ENCODE measurements around the gene CNTNAP2. TPM values are rescaled to one million over a fixed set of nuclear protein-coding genes. Genes with fewer than 3 reads are reported as not detected.
"Not testable (repeated sequence)": the region's sequence is repeated elsewhere in the genome, so short reads cannot be mapped to it uniquely, and the experiment has no call there.

CNTNAP2 gene
- total and polyA plus RNA-seq, 9 donors: 8.3 to 18.8 (median 10.4) TPM

DNA sequence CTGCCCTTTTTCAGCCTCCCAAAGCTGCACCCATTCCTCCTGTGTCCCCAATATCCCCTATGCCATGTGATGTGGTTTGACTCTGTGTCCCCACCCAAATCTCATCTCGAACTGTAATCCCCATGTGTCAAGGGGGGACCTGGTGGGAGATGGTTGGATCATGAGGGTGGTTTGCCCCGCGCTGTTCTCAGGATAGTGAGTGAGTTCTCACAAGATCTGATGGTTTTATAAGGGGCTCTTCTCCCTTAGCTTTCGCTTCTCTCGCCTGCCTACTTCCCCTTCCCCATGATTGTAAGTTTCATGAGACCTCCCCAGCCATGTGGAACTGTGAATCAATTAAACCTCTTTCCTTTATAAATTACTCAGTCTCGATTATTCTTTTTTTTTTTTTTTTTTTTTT is 2185.8 kb downstream of the CNTNAP2 start:
- not testable (repeated sequence) for DNase-seq; H3K9me3 ChIP-seq (replicated peaks; ENCODE audit: control insufficient read depth, low read depth, low read length); H3K4me1 ChIP-seq (ENCODE audit: control insufficient read depth, insufficient read depth, low read length); H3K4me3 ChIP-seq (ENCODE audit: low read length); H3K27me3 ChIP-seq (ENCODE audit: control insufficient read depth, insufficient read depth, low read length); H3K27ac ChIP-seq (ENCODE audit: low read length); H3K36me3 ChIP-seq (ENCODE audit: control insufficient read depth, insufficient read depth, low read length)
- WGBS (ENCODE audit: insufficient coverage): no CpG with 5 or more reads among the region's 6 CpGs

- 10% methylated on average over 2 of the region's 11 CpGs for WGBS (ENCODE audit: insufficient coverage)
- no peaks in the 10 kb centered on the region for H3K9me3 ChIP-seq (replicated peaks; ENCODE audit: control insufficient read depth, low read depth, low read length)
- no peaks in the 10 kb centered on the region for H3K36me3 ChIP-seq (ENCODE audit: control insufficient read depth, insufficient read depth, low read length)
- H3K27me3 ChIP-seq (ENCODE audit: control insufficient read depth, insufficient read depth, low read length): no peaks in the 10 kb centered on the region
- peaks cover 7% of the 10 kb centered on the region for H3K4me1 ChIP-seq (ENCODE audit: control insufficient read depth, insufficient read depth, low read length)
- peak; percentile 96 for DNase-seq
- H3K4me3 ChIP-seq (ENCODE audit: low read length): no peak overlapping the region
- peak overlapping the region; percentile 16 for H3K27ac ChIP-seq (ENCODE audit: low read length)
Measured at GRCh38 chr7:148303295-148304082, 2186.9 kb downstream of the CNTNAP2 start.

DNA sequence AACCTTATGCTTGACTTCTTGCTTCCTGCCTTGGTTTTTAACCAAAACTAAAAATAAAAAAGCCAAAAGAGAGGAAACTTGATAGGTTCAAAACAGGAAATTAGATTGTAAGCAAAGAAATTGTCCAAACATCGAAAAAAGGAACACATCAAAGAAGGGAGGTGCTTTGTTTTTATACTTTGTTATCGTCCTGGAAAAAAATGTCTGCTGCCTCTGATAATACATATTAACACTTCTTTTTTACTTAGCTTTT is 2187.4 kb downstream of the CNTNAP2 start:
- Histone ChIP-seq H3K4me1 (ENCODE audit: control insufficient read depth, insufficient read depth, low read length) (peaks cover 7% of the 10 kb centered on the region), H3K4me3 (ENCODE audit: low read length) (no peak overlapping the region), H3K27ac (ENCODE audit: low read length) (peak overlapping the region; percentile 16), H3K36me3 (ENCODE audit: control insufficient read depth, insufficient read depth, low read length) (no peaks in the 10 kb centered on the region), H3K9me3 (replicated peaks; ENCODE audit: control insufficient read depth, low read depth, low read length) (no peaks in the 10 kb centered on the region), H3K27me3 (ENCODE audit: control insufficient read depth, insufficient read depth, low read length) (no peaks in the 10 kb centered on the region)
- WGBS (ENCODE audit: insufficient coverage): no CpG with 5 or more reads among the region's 2 CpGs
- DNase-seq: peak; percentile 58

- Histone ChIP-seq H3K36me3 (ENCODE audit: control insufficient read depth, insufficient read depth, low read length) (no peaks in the 10 kb centered on the region), H3K27me3 (ENCODE audit: control insufficient read depth, insufficient read depth, low read length) (no peaks in the 10 kb centered on the region), H3K27ac (ENCODE audit: low read length) (peak overlapping the region; percentile 17), H3K4me1 (ENCODE audit: control insufficient read depth, insufficient read depth, low read length) (peaks cover 7% of the 10 kb centered on the region), H3K9me3 (replicated peaks; ENCODE audit: control insufficient read depth, low read depth, low read length) (no peaks in the 10 kb centered on the region), H3K4me3 (ENCODE audit: low read length) (no peak overlapping the region)
- no peak for DNase-seq
- no CpG with 5 or more reads among the region's 1 CpG for WGBS (ENCODE audit: insufficient coverage)
Measured at GRCh38 chr7:148304456-148304855, 2187.9 kb downstream of the CNTNAP2 start.

DNA sequence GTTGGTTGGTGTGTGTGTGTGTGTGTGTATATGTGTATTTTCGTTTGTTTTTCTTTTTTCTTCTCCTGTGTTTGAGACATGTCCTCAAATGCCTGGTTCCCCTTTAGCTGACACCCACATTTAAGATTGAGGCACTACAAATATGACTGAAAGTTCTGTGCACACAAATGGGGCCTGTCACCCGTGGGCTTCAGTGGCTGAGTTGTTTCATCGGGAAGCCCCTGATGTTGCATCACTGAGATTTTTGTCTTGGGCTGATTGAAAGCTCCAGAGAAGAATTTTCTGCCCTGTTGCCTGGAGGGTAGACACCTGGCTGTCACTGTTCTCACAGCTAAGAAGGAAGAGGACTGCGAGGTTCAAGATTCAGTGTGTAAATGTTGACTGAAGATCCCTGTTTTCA is 2190.2 kb downstream of the CNTNAP2 start:
- Histone ChIP-seq H3K9me3 (replicated peaks; ENCODE audit: control insufficient read depth, low read depth, low read length) (no peaks in the 10 kb centered on the region), H3K27ac (ENCODE audit: low read length) (no peak overlapping the region), H3K4me3 (ENCODE audit: low read length) (no peak overlapping the region), H3K27me3 (ENCODE audit: control insufficient read depth, insufficient read depth, low read length) (no peaks in the 10 kb centered on the region), H3K36me3 (ENCODE audit: control insufficient read depth, insufficient read depth, low read length) (no peaks in the 10 kb centered on the region), H3K4me1 (ENCODE audit: control insufficient read depth, insufficient read depth, low read length) (peaks cover 7% of the 10 kb centered on the region)
- no peak for DNase-seq
- 86% methylated on average over 2 of the region's 4 CpGs for WGBS (ENCODE audit: insufficient coverage)

DNA sequence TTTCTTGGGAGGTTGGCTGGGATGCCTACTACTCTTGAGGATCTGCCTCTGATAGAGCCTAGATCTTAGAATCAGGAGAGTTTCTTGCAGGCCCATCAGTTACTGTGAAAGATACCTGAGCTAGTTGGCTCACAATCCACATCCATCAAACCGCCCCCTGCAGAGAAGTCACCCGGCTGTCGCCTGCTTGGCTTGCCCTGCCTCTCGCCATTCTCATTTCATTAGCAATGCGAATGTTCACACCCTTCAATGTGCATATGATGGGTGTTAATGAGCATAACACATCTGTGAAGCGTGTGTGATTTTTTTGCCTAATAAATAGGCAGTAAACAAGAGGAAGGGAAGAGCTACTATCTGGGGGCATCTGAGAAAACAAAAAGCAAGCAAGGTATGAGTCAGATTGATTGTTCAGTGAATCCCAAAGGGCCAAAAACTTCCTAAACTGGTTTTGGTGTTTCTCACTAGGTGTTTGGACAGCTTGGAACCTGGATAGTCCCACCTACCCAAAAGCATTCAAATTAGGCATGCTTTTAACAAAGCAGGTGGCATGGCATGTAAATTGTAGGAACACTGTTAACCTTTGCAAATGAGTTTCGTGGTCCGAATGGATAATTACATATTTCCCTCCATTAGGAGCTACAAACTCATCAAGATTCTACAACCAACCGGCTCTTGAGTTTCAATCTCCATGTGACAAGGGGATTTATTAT is 2201.7 kb downstream of the CNTNAP2 start:
- Histone ChIP-seq H3K4me3 (ENCODE audit: low read length) (no peak overlapping the region), H3K36me3 (ENCODE audit: control insufficient read depth, insufficient read depth, low read length) (no peaks in the 10 kb centered on the region), H3K27me3 (ENCODE audit: control insufficient read depth, insufficient read depth, low read length) (no peaks in the 10 kb centered on the region), H3K4me1 (ENCODE audit: control insufficient read depth, insufficient read depth, low read length) (no peaks in the 10 kb centered on the region), H3K9me3 (replicated peaks; ENCODE audit: control insufficient read depth, low read depth, low read length) (no peaks in the 10 kb centered on the region), H3K27ac (ENCODE audit: low read length) (no peak overlapping the region)
- 70% methylated on average over 3 of the region's 9 CpGs for WGBS (ENCODE audit: insufficient coverage)
- no peak for DNase-seq

- H3K27ac ChIP-seq (ENCODE audit: low read length): no peak overlapping the region
- H3K36me3 ChIP-seq (ENCODE audit: control insufficient read depth, insufficient read depth, low read length): no peaks in the 10 kb centered on the region
- no peaks in the 10 kb centered on the region for H3K9me3 ChIP-seq (replicated peaks; ENCODE audit: control insufficient read depth, low read depth, low read length)
- DNase-seq: no peak
- no peak overlapping the region for H3K4me3 ChIP-seq (ENCODE audit: low read length)
- no peaks in the 10 kb centered on the region for H3K4me1 ChIP-seq (ENCODE audit: control insufficient read depth, insufficient read depth, low read length)
- WGBS (ENCODE audit: insufficient coverage): no CpG with 5 or more reads among the region's 2 CpGs
- H3K27me3 ChIP-seq (ENCODE audit: control insufficient read depth, insufficient read depth, low read length): no peaks in the 10 kb centered on the region
Measured at GRCh38 chr7:148318838-148319237, 2202.2 kb downstream of the CNTNAP2 start.

GRCh38 chr7:148319316-148319808 is 2202.8 kb downstream of the CNTNAP2 start:
- no peak for DNase-seq
- H3K4me1 ChIP-seq (ENCODE audit: control insufficient read depth, insufficient read depth, low read length): no peaks in the 10 kb centered on the region
- no peak overlapping the region for H3K27ac ChIP-seq (ENCODE audit: low read length)
- H3K9me3 ChIP-seq (replicated peaks; ENCODE audit: control insufficient read depth, low read depth, low read length): no peaks in the 10 kb centered on the region
- H3K4me3 ChIP-seq (ENCODE audit: low read length): no peak overlapping the region
- 61% methylated on average over 2 of the region's 6 CpGs for WGBS (ENCODE audit: insufficient coverage)
- H3K27me3 ChIP-seq (ENCODE audit: control insufficient read depth, insufficient read depth, low read length): no peaks in the 10 kb centered on the region
- H3K36me3 ChIP-seq (ENCODE audit: control insufficient read depth, insufficient read depth, low read length): no peaks in the 10 kb centered on the region

DNA sequence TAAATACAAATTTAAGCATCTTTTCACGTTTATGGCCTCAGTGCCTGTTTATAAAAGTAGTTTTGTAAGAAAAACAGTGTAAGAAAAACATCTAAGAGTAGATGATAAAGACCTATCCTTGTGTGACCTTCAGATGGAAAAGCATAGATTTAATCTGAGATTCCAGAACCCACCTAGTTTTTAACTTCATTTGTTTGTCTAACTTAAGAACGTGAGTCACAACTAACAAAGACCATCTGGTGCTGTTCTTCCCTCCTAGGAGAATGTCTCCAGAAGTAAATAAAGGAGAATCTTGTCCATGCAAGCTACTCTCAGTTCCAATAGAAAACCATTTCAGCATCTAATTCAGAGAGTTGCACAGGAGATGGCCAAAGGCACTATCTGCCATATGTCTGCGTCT is 2208.6 kb downstream of the CNTNAP2 start:
- no CpG with 5 or more reads among the region's 3 CpGs for WGBS (ENCODE audit: insufficient coverage)
- no peaks in the 10 kb centered on the region for H3K4me1 ChIP-seq (ENCODE audit: control insufficient read depth, insufficient read depth, low read length)
- no peaks in the 10 kb centered on the region for H3K36me3 ChIP-seq (ENCODE audit: control insufficient read depth, insufficient read depth, low read length)
- H3K27ac ChIP-seq (ENCODE audit: low read length): no peak overlapping the region
- peaks cover 2% of the 10 kb centered on the region for H3K27me3 ChIP-seq (ENCODE audit: control insufficient read depth, insufficient read depth, low read length)
- peaks cover 3% of the 10 kb centered on the region for H3K9me3 ChIP-seq (replicated peaks; ENCODE audit: control insufficient read depth, low read depth, low read length)
- no peak for DNase-seq
- no peak overlapping the region for H3K4me3 ChIP-seq (ENCODE audit: low read length)

GRCh38 chr7:148327379-148327778 is 2210.8 kb downstream of the CNTNAP2 start:
- no peak overlapping the region for H3K27ac ChIP-seq (ENCODE audit: low read length)
- no peaks in the 10 kb centered on the region for H3K36me3 ChIP-seq (ENCODE audit: control insufficient read depth, insufficient read depth, low read length)
- no peaks in the 10 kb centered on the region for H3K4me1 ChIP-seq (ENCODE audit: control insufficient read depth, insufficient read depth, low read length)
- DNase-seq: no peak
- peaks cover 11% of the 10 kb centered on the region for H3K9me3 ChIP-seq (replicated peaks; ENCODE audit: control insufficient read depth, low read depth, low read length)
- H3K27me3 ChIP-seq (ENCODE audit: control insufficient read depth, insufficient read depth, low read length): peaks cover 2% of the 10 kb centered on the region
- no CpG with 5 or more reads among the region's 1 CpG for WGBS (ENCODE audit: insufficient coverage)
- no peak overlapping the region for H3K4me3 ChIP-seq (ENCODE audit: low read length)
